Ishikawa (cell line): ENCODE results near the gene SRRM3.

Experiments
- CEBPB ChIP-seq: IDR thresholded peaks from 2 replicates; pipeline ENCODE4 v1.6.1; 2012
- CREB1 ChIP-seq: IDR thresholded peaks from 2 replicates; pipeline ENCODE4 v1.6.1; 2012; ENCODE audit warnings: low read depth
- TAF1 ChIP-seq: IDR thresholded peaks from 2 replicates; pipeline ENCODE4 v1.6.1; 2012; ENCODE audit warnings: low read depth, mild to moderate bottlenecking
- TCF12 ChIP-seq: IDR thresholded peaks from 2 replicates; pipeline ENCODE4 v1.6.1; 2012; ENCODE audit warnings: low read depth
- ZBTB7A ChIP-seq: IDR thresholded peaks from 2 replicates; pipeline ENCODE4 v1.6.1; 2012; ENCODE audit warnings: low read depth
- TF ChIP-seq, protein P1 (sequence below): IDR thresholded peaks from 2 replicates; pipeline ENCODE4 v1.6.1; 2012; ENCODE audit warnings: low read depth, mild to moderate bottlenecking
- TF ChIP-seq, protein P2 (sequence below): IDR thresholded peaks from 2 replicates; pipeline ENCODE4 v1.6.1; 2012
- TF ChIP-seq, protein P3 (sequence below): IDR thresholded peaks from 2 replicates; pipeline ENCODE4 v1.6.1; 2012

DNA sequence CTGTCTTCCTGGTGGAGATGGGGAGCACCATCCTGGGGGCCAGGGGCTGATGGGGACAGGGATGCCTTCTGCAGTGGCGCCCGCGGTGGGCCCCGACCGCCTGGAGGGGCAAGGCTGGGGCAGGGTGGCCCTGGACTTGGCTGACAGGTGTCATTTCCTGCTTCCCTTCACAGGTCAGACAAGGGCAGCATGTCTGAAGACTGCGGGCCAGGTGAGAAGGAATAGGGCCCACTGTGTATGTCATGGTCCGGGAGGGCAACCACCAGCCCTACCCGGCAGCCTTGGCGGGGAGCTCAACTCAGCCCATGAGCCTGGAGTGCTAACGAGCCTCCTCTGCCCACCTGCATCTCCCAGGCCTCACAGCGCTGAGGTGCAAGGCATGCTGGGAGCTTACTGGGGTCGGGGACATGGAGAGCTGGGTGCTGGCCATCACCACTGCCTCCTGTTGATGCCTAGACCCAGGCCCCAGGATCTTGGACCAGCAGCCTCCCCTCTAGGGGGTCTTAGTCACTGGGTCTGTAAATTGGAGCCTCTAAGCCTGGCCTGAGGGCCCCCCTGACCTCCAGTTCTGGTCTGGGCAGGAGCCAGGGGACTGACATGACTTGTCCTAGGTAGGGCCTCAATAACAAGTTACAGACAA is 28.0 kb upstream of the SRRM3 start:
- TF ChIP-seq, protein P1, sequence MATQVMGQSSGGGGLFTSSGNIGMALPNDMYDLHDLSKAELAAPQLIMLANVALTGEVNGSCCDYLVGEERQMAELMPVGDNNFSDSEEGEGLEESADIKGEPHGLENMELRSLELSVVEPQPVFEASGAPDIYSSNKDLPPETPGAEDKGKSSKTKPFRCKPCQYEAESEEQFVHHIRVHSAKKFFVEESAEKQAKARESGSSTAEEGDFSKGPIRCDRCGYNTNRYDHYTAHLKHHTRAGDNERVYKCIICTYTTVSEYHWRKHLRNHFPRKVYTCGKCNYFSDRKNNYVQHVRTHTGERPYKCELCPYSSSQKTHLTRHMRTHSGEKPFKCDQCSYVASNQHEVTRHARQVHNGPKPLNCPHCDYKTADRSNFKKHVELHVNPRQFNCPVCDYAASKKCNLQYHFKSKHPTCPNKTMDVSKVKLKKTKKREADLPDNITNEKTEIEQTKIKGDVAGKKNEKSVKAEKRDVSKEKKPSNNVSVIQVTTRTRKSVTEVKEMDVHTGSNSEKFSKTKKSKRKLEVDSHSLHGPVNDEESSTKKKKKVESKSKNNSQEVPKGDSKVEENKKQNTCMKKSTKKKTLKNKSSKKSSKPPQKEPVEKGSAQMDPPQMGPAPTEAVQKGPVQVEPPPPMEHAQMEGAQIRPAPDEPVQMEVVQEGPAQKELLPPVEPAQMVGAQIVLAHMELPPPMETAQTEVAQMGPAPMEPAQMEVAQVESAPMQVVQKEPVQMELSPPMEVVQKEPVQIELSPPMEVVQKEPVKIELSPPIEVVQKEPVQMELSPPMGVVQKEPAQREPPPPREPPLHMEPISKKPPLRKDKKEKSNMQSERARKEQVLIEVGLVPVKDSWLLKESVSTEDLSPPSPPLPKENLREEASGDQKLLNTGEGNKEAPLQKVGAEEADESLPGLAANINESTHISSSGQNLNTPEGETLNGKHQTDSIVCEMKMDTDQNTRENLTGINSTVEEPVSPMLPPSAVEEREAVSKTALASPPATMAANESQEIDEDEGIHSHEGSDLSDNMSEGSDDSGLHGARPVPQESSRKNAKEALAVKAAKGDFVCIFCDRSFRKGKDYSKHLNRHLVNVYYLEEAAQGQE, result no peak
- TF ChIP-seq TAF1, result no peak
- TF ChIP-seq, protein P2, sequence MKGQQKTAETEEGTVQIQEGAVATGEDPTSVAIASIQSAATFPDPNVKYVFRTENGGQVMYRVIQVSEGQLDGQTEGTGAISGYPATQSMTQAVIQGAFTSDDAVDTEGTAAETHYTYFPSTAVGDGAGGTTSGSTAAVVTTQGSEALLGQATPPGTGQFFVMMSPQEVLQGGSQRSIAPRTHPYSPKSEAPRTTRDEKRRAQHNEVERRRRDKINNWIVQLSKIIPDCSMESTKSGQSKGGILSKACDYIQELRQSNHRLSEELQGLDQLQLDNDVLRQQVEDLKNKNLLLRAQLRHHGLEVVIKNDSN, result no peak
- TF ChIP-seq TCF12, result no peak
- no peak for TF ChIP-seq CREB1
- TF ChIP-seq, protein P3, sequence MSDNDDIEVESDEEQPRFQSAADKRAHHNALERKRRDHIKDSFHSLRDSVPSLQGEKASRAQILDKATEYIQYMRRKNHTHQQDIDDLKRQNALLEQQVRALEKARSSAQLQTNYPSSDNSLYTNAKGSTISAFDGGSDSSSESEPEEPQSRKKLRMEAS, result no peak
- TF ChIP-seq ZBTB7A, result no peak
- no peak for TF ChIP-seq CEBPB
